Prostate gland (tissue), 2 donors: ENCODE measurements around the gene DSC2. TPM values are rescaled to one million over a fixed set of nuclear protein-coding genes. Genes with fewer than 3 reads are reported as not detected.
A peak's percentile ranks its signal among the peaks of the same experiment; 100 is the strongest.

Experiments used
- DNase-seq: peaks from one replicate; pipeline ENCODE4 v3.0.0-alpha.2; 2019; ENCODE audit warnings: low spot score
- H3K27ac ChIP-seq, 2 donors: fragments of 200-600 bp; sonication (generic); 2 replicates each; pipeline ENCODE4 v1.5.1; 2017 to 2019
- H3K27me3 ChIP-seq: fragments of 200-600 bp; sonication (generic); replicated peaks from 2 replicates; pipeline ENCODE4 v1.5.1; 2019; ENCODE audit not compliant: insufficient read depth
- H3K36me3 ChIP-seq, 2 donors: fragments of 200-600 bp; sonication (generic); 1 replicate in 1 of 2; 2 replicates in 1 of 2; pipeline versions ENCODE4 v1.5.1 to v1.8.1; 2017 to 2019
- H3K4me1 ChIP-seq: fragments of 200-600 bp; sonication (generic); replicated peaks from 2 replicates; pipeline ENCODE4 v1.5.1; 2019
- H3K4me3 ChIP-seq, 2 donors: fragments of 200-600 bp; sonication (generic); 2 replicates each; pipeline ENCODE4 v1.5.1; 2017 to 2019
- H3K9me3 ChIP-seq: fragments of 200-600 bp; sonication (generic); 2 replicates; pipeline ENCODE4 v1.5.1; 2017
- POLR2A ChIP-seq: fragments of 450-650 bp; IDR thresholded peaks from one replicate; pipeline ENCODE4 v1.6.1; 2016; ENCODE audit warnings: antibody characterized with exemption, mild to moderate bottlenecking
- POLR2AphosphoS5 ChIP-seq: sonication (generic); formaldehyde crosslinking; IDR thresholded peaks from one replicate; pipeline ENCODE4 v1.6.1; 2017; ENCODE audit warnings: antibody characterized with exemption
- WGBS: methylation state at CpG from one replicate; pipeline ENCODE4 v1.1.5; 2018; 5-methylcytosine and 5-hydroxymethylcytosine counted together
- intact Hi-C: fragments of 100-400 bp; cut with DNase I; formaldehyde crosslinking; loops from one replicate; pipeline ENCODE4 v1.14.2; 2022
- total RNA-seq, 2 donors: library from RNA; depleted of rRNA; stranded (reverse); fragments of >200 nt; gene quantifications; one replicate each; pipeline ENCODE4 v1.1.0, GENCODE V29; 2016
- TF ChIP-seq, protein P1 (sequence below), 4 experiments: fragments of 200-600 bp in 2 of 4; fragments of 450-650 bp in 2 of 4; sonication (generic) in 2 of 4; IDR thresholded peaks; 1 replicate in 3 of 4; 2 replicates in 1 of 4; pipeline ENCODE4 v1.5.1; 2016 to 2019; ENCODE audit warnings: antibody characterized with exemption in 4 of 4, mild to moderate bottlenecking in 2 of 4, moderate library complexity in 2 of 4

The DSC2 gene
- total RNA-seq, 2 donors from 2014 or later = 8.4 to 29.1 TPM

DNA sequence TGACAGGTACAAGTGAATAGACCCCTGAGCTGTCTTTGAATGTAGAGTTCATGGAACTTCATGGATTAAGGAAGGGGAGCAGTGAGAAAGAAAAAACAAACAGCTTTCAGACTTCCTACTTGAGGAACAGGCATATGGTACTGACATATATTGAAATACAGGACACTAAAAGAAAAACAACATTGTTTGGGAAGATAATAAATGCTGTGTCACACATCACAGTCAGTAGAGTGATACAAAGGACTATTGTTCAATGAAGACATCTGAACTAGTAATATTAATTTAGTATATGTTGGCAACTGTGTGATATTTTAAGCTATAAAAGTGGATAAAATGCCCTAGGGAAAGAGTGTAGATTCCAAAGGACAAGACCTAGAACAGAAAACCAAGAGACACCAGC is 3.3 kb downstream of the DSC2 start:
- H3K36me3 ChIP-seq = no peaks in the 10 kb centered on the region
- intact Hi-C loops = no loop called here
- DNase-seq = no peak
- peak overlapping the region in 1 of 2 donors; percentile 93 for H3K27ac ChIP-seq
- H3K4me1 ChIP-seq = no peaks in the 10 kb centered on the region
- H3K4me3 ChIP-seq = no peak overlapping the region
- H3K27me3 ChIP-seq = no peaks in the 10 kb centered on the region
- TF ChIP-seq POLR2A (no peak), POLR2AphosphoS5 (no peak)
- TF ChIP-seq, protein P1, sequence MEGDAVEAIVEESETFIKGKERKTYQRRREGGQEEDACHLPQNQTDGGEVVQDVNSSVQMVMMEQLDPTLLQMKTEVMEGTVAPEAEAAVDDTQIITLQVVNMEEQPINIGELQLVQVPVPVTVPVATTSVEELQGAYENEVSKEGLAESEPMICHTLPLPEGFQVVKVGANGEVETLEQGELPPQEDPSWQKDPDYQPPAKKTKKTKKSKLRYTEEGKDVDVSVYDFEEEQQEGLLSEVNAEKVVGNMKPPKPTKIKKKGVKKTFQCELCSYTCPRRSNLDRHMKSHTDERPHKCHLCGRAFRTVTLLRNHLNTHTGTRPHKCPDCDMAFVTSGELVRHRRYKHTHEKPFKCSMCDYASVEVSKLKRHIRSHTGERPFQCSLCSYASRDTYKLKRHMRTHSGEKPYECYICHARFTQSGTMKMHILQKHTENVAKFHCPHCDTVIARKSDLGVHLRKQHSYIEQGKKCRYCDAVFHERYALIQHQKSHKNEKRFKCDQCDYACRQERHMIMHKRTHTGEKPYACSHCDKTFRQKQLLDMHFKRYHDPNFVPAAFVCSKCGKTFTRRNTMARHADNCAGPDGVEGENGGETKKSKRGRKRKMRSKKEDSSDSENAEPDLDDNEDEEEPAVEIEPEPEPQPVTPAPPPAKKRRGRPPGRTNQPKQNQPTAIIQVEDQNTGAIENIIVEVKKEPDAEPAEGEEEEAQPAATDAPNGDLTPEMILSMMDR (IDR thresholded peaks at IDR 0.05) = no peak
- no peaks in the 10 kb centered on the region for H3K9me3 ChIP-seq

DNA sequence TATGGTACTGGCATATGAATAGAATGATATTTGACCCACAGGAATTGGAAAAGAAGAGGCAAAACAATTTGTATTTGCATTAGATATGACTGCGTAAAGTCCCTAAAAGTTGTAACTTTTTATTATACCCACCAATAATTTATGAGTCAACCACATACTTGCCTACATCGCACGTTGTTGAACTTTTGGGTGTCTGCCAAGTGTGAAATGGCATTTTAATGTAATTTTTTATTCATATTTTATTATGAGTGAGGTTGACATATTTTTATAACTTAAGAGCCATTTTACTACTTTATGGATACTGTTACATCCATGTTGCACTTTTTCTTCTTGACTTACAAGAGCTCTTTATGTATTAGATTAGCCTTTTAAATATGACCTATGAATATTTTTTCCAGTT is 4.6 kb downstream of the DSC2 start:
- no peaks in the 10 kb centered on the region for H3K9me3 ChIP-seq
- DNase-seq = no peak

DNA sequence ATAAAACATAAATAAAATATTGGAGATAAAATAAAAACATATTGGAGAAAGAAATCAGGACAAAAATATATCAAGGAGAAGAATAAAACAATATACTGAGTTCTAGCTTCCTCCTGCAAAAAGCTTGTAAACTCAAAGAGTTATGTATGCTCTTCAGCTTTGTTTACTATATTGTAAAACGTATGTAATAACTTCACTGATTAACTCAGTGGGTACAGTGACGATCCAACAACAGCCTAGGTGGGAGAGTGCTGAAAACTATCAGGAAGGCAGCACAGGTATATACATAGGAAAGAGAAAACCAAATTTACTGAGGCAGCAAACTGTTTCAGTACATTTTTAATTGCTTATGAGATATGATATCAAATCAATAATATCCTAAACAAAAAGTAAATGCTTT is 8.3 kb downstream of the DSC2 start:
- intact Hi-C loops = no loop called here
- Histone ChIP-seq H3K4me3 (no peak overlapping the region), H3K36me3 (no peaks in the 10 kb centered on the region), H3K9me3 (no peaks in the 10 kb centered on the region), H3K27me3 (no peaks in the 10 kb centered on the region), H3K27ac (no peak overlapping the region), H3K4me1 (no peaks in the 10 kb centered on the region)
- WGBS = 44% methylated on average over 2 of the region's 2 CpGs
- no peak for DNase-seq
- TF ChIP-seq POLR2A = no peak
- no peak for TF ChIP-seq POLR2AphosphoS5
- TF ChIP-seq, protein P1 (IDR thresholded peaks at IDR 0.05) = no peak

More for the DNA sequence above, 4.6 kb downstream of the DSC2 start:
- 51% methylated on average over 3 of the region's 3 CpGs for WGBS
- H3K36me3 ChIP-seq = no peaks in the 10 kb centered on the region
- no peak overlapping the region for H3K27ac ChIP-seq
- no peaks in the 10 kb centered on the region for H3K27me3 ChIP-seq
- no peak overlapping the region for H3K4me3 ChIP-seq
- H3K4me1 ChIP-seq = no peaks in the 10 kb centered on the region
- TF ChIP-seq POLR2AphosphoS5 = no peak
- TF ChIP-seq, protein P1 (IDR thresholded peaks at IDR 0.05) = no peak
- no peak for TF ChIP-seq POLR2A
- intact Hi-C loops = no loop called here

DNA sequence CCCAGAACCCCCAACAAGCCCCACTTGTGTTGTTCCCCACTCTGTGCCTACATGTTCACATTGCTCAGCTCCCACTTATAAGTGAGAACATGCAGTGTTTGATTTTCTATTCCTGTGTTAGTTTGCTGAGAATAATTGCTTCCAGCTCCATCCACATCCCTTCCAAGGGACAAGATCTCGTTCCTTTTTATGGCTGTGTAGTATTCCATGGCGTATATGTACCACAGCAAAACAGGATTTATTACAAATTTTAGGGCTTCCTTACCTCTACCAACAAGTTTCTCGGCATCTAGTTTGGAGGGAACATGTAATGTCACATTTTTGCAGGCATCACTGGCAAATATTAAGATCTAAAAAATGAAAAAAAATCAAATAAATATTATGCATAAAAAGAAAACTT is 8.9 kb downstream of the DSC2 start:
- DNase-seq = no peak
- Histone ChIP-seq H3K27me3 (no peaks in the 10 kb centered on the region), H3K4me1 (no peaks in the 10 kb centered on the region), H3K36me3 (no peaks in the 10 kb centered on the region), H3K27ac (no peak overlapping the region), H3K4me3 (no peak overlapping the region), H3K9me3 (no peaks in the 10 kb centered on the region)
- intact Hi-C loops = no loop called here
- 95% methylated on average over 3 of the region's 3 CpGs for WGBS
- no peak for TF ChIP-seq POLR2A
- no peak for TF ChIP-seq POLR2AphosphoS5
- TF ChIP-seq, protein P1 (IDR thresholded peaks at IDR 0.05) = no peak

DNA sequence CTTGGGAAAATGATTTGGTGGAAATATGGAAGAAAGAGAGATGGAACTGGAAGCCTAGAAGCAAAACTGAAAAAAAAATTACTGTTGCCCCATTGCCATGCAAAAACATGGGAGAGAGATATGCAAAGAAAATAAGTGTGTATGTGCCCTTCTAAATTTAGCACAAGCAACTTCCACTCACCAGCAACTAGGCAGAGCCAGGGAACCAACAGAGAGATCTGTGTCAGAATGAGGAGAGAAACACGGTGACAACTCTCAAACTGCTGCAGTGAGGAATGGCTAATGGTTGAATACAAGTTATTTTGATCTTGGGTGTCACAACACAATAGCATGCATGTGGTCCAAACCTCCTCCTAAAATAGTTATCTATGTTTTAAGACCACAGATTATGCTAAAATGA is 10.9 kb downstream of the DSC2 start:
- no peak for DNase-seq
- Histone ChIP-seq H3K9me3 (no peaks in the 10 kb centered on the region), H3K27me3 (no peaks in the 10 kb centered on the region), H3K27ac (no peak overlapping the region), H3K4me1 (no peaks in the 10 kb centered on the region), H3K4me3 (no peak overlapping the region), H3K36me3 (no peaks in the 10 kb centered on the region)
- intact Hi-C loops = no loop called here
- TF ChIP-seq POLR2AphosphoS5 = no peak
- TF ChIP-seq POLR2A = no peak
- TF ChIP-seq, protein P1 (IDR thresholded peaks at IDR 0.05) = no peak
- WGBS = 71% methylated on average over 1 of the region's 1 CpG
